Brain pericyte (primary cell): ENCODE data around the gene ARHGAP9.

Experiments used
- DNase-seq: peaks from one replicate; pipeline ENCODE4 v3.0.0-alpha.2; 2012; ENCODE audit warnings: low read depth, low spot score

ARHGAP9 gene

GRCh38 chr12:57473886-57474285, 5.8 kb downstream of the ARHGAP9 start:
- DNase-seq = no peak

- no peak for DNase-seq
These were observed 6.3 kb downstream of the ARHGAP9 start for GRCh38 chr12:57473392-57473791.

GRCh38 chr12:57472391-57472790, 7.3 kb downstream of the ARHGAP9 start:
- no peak for DNase-seq

DNA sequence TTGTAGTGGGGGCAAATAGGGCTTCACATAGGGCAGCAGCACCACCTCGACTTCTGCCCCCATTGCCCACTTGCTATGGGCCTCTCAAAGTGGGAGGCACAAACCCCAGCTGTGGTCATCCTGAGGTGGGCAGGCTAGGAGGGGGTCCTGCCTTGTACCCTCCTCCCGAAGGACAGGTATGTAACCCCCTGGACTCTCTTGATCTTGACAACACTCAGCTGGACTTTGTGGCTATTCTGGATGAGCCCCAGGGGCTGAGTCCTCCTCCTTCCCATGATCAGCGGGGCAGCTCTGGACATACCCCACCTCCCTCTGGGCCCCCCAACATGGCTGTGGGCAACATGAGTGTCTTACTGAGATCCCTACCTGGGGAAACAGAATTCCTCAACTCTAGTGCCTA, 8.0 kb downstream of the ARHGAP9 start:
- DNase-seq = no peak

DNA sequence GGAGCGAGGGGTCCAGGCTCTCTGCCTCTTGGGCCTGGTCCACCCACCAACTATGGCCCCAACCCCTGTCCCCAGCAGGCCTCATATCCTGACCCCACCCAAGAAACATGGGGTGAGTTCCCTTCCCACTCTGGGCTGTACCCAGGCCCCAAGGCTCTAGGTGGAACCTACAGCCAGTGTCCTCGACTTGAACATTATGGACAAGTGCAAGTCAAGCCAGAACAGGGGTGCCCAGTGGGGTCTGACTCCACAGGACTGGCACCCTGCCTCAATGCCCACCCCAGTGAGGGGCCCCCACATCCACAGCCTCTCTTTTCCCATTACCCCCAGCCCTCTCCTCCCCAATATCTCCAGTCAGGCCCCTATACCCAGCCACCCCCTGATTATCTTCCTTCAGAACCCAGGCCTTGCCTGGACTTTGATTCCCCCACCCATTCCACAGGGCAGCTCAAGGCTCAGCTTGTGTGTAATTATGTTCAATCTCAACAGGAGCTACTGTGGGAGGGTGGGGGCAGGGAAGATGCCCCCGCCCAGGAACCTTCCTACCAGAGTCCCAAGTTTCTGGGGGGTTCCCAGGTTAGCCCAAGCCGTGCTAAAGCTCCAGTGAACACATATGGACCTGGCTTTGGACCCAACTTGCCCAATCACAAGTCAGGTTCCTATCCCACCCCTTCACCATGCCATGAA, 8.6 kb downstream of the ARHGAP9 start:
- DNase-seq = no peak

- DNase-seq = no peak
These were observed 9.2 kb downstream of the ARHGAP9 start for GRCh38 chr12:57470286-57470969.

DNA sequence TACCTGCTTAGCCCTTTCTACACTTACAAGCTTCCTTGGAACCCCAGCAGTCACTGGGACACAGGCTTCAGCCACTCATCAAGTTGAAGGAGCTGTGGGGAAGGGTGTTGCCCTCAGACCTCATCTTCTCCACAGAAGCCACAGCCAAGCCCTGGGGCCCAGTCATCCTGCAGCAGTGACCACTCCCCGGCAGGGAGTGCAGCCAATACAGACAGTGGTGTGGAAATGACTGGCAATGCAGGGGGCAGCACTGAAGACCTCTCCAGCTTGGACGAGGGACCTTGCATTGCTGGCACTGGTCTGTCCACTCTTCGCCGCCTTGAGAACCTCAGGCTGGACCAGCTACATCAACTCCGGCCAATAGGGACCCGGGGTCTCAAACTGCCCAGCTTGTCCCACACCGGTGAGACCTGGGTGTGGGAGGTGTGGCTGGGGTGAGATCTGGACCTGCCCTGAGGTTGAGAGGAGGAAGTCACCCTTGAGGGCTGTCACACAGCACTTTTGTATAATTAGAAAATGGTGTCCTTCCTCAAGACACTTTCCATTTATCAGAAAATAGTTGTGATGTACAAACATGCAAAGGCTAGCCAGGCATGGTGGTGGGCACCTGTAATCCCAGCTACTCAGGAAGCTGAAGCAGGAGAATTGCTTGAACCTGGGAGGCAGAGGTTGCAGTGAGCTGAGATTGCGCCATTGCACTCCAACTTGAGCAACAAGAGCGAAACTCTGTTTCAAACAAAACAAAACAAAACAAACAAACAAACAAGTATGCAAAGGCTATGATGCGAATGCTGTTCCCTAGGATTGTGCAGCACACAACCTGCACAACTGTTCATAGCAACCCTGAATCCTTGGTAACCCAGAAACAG, 10.1 kb downstream of the ARHGAP9 start:
- DNase-seq = no peak

DNA sequence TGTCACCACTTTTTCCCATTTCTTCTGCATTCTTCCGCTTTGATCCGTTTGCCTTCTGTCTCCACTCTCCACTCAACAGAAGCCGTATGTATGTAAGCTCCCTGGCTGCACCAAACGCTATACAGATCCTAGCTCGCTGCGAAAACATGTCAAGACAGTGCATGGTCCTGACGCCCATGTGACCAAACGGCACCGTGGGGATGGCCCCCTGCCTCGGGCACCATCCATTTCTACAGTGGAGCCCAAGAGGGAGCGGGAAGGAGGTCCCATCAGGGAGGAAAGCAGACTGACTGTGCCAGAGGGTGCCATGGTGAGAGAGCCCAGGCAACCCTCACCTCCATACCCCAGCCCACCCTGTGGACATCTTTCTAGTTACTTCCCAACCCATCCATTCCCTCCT, 11.8 kb downstream of the ARHGAP9 start:
- DNase-seq = no peak

- DNase-seq = no peak
These were observed 12.3 kb downstream of the ARHGAP9 start for GRCh38 chr12:57467212-57467874.

GRCh38 chr12:57465747-57466505, 13.7 kb downstream of the ARHGAP9 start:
- DNase-seq = no peak

GRCh38 chr12:57465030-57465746, 14.5 kb downstream of the ARHGAP9 start:
- DNase-seq = no peak

GRCh38 chr12:57464569-57464968, 15.1 kb downstream of the ARHGAP9 start:
- no peak for DNase-seq

- DNase-seq = no peak
These were observed 16.8 kb downstream of the ARHGAP9 start for GRCh38 chr12:57462912-57463253.

- DNase-seq = peak; percentile 71
These were observed 17.3 kb downstream of the ARHGAP9 start for GRCh38 chr12:57462251-57462911.

DNA sequence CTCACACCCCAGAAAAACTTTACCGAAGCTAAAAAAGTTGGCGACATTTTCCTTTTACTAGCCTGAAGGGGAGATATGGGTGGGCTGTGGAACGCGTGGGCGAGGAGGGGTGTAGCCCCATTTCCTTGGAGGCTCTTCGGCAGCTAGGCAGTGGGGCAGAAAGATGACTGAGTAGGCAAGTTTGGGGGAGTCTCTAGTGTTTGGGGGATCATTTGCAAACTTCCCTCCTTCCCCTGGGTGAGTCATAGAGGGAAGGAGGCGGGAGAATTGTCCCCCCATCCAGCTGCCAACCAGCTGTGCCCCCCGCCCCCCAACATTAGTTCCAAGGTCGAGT, 17.8 kb downstream of the ARHGAP9 start:
- DNase-seq = no peak

DNA sequence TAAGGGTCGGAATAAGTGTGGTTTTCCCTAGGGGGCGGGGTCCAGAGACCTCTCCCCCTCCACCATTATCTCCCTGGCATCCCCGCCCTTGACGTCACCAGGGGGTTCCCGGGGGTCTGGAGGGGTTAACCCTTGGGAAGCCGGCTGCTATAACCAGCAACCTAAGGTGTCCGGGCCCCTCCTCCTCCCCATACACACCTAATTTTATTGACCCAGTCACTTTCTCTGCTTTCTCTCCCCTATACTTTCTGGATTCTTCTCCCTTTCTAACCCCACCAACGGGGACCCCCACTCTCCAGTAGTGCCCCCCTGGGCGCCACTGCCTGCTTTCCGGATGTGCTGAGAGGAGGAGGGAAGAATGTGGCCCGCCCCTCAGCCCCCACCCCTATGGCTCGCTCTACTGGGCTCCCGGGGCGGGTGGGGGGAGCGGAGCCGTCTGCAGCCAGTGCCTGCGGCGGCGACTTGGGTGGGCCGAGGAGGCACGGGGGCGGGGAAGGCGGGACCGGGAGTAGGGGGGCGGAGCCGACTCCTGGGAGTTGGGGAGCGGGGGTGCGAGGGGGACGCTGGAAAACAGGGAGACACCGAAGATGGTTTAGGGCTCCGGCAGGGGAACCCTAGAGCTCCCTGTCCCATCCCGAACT, 18.3 kb downstream of the ARHGAP9 start:
- DNase-seq = no peak

GRCh38 chr12:57460841-57461275, 18.8 kb downstream of the ARHGAP9 start:
- no peak for DNase-seq

DNA sequence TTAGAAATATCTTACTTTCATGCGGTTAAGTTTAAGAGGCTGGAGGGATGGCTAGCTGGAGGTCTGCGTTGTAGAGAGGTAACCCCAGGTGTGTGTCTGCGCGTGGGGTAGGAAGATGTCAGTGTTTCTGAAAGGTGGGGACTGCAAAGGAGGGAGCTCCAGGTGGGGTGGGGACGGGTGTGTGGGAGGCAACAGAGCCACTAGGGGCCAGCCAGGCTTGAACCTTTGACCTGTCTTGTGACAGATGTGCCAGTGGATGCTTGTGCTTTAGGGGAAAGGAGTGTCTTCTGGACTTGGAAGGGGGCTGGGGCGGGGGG, 19.2 kb downstream of the ARHGAP9 start:
- no peak for DNase-seq

DNA sequence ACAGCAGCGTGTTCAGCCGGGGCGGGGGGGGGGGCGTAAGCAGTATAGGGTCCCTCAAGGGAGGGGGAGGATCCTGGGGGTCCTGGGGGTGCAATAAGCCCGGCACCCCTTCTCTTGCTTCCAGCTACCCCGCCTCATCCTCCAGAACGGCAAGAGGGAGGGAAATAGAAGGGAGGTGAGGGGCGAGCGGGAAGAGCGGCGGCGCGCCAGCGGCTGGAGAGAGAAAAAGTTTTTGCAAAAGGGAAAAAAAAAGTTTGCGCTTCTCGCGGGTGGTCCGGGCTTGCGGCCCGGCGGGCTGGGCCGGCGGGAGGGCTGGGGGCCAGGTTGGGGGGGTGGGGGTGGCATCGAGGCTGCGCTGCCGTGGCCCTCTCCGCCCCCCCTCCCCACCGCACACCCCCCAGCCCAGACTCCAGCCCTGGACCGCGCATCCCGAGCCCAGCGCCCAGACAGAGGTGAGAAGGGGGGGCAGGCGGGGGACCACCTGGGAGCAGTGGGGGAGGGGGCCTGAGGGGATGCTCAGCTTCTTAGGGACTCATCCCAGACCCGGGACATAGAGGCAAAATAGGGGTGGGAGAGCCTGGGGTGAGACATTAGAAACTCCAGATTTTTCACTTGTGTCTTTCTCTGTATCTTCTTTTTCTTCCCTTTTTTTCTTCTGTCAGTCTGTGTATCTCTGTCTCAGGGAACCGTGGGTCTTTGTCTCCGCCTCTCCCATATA, 19.8 kb downstream of the ARHGAP9 start, which contains the start of gene GLI1:
Gene GLI1 (plus strand): TSS at position 36 of the 718 bp plus-strand sequence. CDS start 3,907 bp downstream, outside the sequence.
- no peak for DNase-seq
